Measurements from ENCODE around the gene NEGR1.

NEGR1 gene

DNA sequence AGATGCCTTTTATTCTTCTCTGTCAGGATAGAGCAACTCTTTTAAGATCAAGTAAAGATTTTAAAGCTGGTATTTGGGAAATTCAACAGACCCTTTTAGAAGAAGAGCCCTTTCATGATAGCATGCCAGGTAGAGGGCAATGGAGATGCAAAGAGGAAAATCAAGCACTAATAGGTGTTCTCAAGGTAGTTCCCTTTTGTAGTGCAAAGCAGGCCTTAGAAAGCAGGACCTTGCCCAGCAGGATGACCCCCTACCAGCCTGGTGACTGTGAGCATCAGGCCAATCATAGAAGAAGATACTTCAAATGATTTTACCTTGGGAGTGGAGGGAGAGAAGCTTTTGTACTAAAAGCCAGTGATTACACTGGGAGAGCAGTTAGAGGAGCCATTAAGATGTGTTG lies 820.1 kb downstream of the NEGR1 start:
- no peak for DNase-seq (ENCODE audit: low read depth)

DNA sequence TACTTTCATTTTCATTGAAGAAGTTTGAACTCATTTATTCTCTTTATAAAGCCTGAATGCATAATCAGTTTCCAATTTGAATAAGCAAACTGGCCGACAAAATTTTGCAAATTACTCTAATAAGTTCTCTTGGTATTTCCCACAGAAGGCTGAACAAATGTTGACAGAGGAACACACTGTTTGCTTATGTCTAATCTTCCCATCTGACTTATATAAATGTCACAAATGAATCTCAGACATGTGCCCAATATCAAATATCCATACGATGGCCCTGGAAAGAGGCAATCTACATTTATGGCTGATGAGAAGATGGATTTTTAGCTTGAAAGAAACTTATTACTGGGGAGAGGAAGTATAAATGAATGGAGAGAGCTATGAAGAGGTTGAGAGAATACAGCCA lies 820.9 kb downstream of the NEGR1 start:
- no peak for DNase-seq (ENCODE audit: low read depth)

DNA sequence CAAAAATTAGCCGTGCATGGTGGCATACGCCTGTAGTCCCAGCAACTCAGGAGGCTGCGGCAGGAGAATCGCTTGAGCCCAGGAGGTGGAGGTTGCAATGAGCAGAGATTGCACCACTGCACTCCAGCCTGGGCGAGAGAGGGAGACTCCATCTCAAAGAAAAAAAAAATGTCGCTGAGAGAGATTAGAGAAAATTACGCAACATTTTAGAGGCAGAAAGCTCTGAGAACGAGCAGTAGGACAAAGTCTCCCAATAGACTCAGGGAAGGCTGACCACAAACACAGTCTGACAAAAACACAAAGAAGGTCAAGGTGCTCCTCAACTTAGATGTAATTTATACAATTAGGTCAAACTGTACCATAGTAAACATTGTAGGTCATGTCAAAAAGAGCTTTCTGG lies 833.9 kb downstream of the NEGR1 start:
- no peak for DNase-seq (ENCODE audit: low read depth)

DNA sequence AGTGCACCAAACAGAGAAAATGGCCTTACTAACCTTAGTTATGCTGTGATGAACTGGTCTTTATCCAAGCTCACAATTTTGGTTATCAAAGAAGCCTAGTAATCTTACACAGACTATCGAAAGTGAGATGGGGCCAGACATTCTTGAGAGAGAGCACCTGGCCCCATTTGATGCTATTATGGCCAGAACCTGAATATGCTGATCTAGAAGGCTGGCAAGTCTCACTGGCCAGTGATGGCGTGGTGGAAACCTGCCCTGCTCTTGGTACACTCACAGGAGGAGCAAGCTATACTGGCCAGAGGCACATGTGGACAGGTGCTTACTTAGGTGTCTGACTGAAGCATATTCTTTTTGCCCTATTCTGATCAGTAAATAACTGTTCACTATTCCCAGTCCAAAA lies 843.7 kb downstream of the NEGR1 start:
- no peak for DNase-seq (ENCODE audit: low read depth)

DNA sequence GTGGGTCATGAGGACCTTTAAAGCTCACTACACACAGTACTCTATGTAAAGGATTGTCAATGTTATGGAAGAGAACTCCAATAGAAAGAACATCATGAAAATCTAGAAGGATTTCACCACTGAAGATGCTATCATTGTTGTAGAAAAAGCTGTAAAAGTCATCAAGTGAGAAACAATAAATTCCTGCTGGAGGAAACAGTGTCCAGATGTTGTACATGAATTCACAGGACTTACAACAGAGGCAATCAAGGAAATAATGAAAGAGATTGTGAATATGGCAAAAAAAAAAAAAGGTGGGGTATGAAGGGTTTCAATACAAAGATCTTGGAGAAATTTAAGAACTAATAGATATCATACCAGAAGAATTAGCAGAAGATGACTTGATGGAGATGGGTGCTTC lies 846.4 kb downstream of the NEGR1 start:
- no peak for DNase-seq (ENCODE audit: low read depth)

DNA sequence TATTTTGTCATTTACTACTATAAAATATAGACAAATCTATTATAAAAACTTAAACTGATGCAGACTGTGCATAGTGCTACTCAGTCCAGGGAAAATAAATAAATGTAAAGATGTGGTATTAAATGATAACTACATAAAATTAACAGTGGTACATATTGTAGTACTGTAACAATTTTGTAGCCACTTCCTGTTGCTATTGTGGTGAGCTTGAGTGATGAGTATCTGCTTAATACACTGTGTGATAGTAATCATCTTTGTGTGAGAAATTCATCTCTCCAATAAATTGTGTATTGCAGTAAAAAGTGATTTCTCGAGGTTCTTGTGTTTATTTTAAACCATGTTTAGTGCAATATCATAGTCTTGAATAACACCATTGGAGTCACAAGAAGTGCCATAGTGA lies 848.1 kb downstream of the NEGR1 start:
- no peak for DNase-seq (ENCODE audit: low read depth)

DNA sequence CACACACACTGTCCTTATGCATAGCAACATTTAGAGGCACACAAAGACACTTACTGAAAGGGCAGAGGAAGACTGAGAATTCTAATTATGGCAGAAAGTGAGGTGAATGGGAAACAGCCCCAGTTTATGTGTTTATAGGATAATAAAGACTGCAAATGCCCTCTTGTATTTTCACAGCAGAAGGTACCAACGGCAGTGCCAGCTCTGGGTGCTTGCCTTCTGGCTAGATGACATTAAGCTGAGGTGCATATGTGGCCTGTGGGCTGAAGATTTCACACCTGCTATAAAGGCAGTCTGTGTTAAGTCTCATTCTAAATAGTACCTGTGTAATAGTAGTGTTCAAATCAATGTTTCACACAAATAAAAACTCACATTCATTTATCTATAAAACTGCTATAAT lies 854.3 kb downstream of the NEGR1 start:
- no peak for DNase-seq (ENCODE audit: low read depth)

DNA sequence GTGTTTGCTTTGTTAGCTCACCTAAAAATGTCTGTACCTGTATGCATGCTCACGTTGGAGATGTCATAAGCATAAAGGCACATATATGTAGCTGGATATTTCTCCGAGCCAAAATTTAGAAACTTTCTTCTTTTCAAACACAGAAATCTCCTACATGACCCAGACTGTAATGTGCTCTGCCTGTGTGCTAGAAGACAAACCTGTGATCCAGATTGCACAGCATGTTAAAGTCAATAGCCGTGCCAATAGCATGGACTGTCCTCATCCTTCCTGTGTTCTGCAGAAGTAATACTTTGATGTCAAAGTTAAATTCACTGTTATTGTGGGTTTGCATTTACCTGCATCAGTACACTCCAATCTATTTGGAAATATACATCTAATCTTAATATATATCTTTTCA lies 855.3 kb downstream of the NEGR1 start:
- DNase-seq (ENCODE audit: low read depth), result no peak

DNA sequence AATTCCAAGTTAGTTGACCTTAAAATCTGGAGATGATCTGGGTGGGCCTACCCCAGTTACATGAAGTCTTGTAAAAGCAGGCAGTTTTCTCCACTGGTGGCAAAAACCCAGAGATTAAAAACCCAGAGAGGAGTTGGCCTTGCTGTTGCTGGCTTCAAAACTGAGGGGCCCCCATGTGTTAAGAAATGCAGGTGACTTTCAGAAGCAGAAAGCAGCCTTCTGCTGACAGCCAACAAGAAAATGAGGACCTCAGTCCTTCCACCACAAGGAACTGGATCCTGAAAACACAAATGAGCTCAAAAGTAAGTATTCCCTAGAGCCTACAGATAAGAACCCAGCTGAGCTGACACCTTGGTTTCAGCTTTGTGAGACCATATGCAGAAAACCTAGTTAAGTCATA lies 857.8 kb downstream of the NEGR1 start:
- no peak for DNase-seq (ENCODE audit: low read depth)

DNA sequence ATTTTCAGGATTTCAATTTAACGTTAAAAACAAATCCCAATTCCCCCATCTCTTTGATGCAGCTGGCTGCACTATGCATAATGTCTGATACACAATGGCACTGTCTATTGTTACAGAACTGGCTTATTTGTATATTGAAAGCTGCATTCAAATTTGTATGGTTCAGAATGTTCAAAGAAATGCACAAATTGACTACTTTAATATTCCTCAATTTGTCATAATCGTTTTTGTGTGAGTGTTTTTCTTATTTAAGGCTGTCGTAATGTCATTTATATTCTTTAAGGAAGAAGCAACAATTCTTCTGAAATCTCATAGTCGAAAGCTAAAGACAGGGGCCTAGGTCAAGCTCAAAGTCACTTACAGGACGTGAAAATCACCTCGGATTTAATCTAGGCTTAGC lies 860.1 kb downstream of the NEGR1 start:
- DNase-seq (ENCODE audit: low read depth), result no peak

DNA sequence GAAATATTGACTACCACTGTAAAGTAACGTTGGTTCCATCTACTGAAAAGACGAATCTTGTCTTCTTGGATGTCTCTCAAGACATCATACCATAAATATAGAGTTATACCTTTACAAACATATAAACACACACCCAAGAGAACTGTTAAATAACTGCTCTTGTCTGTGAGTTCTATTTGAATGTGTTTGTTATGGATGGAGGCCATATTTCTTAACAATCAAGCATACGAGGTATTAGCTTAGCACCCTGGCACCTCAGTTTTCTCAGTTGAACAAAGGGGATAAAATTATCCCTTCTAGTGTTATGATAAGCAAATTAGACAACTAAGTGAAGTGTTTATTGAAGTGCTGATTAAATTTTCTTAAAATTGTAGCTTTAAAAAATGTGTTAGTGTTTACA lies 864.9 kb downstream of the NEGR1 start:
- no peak for DNase-seq (ENCODE audit: low read depth)

DNA sequence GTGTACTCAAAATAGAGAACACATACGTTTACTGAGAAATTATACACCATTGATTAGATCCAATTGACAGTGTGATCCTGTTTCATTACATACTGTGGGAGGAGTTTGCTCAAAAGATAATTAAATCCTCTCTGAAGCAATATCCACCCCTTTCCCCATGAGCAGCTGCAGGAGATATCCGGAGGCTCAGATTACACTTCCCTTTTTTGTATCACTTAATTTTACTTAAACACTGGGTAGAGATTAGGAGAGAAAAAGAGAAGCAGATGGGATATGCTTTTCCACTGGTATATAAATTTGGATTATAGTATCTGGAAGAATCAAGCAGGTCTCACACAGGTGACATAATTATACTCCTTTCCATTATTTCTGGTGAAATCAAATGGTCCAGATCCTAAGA lies 868.2 kb downstream of the NEGR1 start:
- DNase-seq (ENCODE audit: low read depth), result peak; percentile 36

DNA sequence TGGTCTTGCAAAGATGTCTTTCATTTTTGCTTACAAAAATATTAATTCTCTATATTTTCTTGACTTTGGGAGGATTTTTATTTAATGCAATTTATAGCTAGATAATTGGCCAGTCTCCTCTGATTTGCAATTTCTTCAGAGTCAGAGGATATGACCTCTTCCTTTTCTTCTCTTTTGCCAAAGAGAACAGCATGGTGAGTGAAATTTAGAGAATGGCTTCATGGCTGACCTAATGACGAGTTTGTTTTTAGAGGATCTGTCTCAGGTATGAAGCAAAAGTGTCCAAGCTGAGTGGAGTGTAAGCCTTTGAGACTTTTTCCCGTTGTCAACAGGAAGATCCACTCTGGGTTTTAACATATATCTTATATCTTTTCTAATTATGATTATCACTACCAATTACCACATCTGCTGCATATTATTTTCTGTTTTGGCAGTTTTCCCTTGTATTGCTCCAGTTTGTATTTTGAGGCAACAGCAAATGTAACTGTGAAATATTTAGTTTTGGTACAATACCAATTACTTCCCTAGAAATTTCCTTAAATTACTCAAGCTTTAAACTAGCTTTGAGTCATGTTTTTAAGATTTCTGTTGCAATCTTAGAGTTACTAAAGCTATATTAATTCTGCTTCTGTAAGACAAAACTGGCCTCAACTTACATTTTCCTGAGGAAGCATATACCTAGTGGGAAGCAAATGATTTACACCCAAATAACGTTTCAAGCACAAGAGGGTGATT lies 868.7 kb downstream of the NEGR1 start:
- peak; percentile 81 for DNase-seq (ENCODE audit: low read depth)

DNA sequence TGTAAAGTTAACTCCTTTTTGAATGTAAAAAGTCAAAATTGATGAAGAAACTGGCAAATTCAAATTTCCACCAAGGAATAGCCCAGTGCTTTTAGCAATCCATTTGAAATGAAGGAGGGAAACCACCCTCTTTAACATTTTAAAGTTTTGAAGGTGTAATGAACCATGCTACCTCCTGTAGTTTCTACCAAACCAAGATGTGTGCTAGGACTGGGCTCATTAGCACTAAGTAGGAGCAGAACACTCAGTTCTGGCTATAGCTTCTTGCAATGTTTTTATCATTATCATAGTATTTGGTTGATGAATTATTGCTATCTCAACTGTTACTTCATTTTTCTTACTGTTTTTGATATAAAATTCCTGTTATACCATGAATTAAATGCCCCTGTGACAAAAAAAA lies 882.3 kb downstream of the NEGR1 start:
- no peak for DNase-seq (ENCODE audit: low read depth)

DNA sequence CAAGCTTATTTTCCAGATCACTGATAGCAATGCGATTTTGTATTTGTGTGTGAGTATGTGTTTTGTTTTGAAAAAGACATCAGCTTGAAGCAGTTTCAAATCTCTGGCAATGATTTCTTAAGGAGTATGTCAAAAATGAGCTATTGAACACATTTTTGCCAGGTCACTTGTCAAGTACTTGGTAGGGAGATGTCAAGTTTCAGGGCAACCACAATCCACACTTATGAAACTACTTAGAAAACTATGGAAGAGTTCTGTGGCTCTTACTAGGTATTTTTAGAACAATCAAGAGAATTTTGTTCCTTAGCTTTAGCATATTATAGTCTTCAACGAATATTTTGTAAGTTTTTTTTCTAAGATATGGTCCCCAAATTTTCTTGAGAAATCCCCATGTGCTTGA lies 882.7 kb downstream of the NEGR1 start:
- DNase-seq (ENCODE audit: low read depth), result peak; percentile 36

DNA sequence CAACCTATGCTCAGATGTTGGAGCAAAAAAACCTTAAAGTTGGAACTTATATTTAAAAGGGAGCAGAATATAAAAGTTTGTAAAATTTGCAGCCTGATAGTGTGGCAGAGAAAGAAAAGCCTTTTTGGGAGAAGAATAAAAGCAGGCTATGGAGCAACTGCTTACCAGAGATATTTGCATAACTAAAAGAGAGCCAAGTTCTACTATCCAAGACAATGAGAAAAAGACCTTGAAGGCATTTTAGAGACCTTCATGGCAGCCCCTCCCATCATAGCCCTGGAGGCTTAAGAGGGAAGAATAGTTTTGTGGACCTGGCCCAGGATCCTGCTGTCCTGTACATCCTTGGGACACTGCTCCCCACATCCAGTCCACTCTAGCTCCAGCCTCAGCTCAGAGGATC lies 889.0 kb downstream of the NEGR1 start:
- DNase-seq (ENCODE audit: low read depth), result no peak

DNA sequence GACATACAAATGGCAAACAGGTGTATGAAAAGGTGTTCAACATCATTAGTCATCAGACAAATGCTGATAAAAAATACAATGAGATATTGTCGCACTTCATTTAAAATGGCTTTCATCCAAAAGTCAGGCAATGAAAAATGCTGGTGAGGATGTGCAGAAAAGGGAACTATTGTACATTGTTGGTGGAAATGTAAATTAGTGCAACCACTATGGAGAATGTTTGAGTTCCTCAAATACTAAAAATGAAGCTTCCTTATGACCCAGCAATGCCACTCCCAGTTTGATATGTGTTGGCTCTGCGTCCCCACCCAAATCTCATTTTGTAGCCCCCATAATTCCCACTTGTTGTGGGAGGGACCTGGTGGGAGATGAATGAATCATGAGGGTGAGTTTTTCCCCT lies 891.8 kb downstream of the NEGR1 start:
- no peak for DNase-seq (ENCODE audit: low read depth)

DNA sequence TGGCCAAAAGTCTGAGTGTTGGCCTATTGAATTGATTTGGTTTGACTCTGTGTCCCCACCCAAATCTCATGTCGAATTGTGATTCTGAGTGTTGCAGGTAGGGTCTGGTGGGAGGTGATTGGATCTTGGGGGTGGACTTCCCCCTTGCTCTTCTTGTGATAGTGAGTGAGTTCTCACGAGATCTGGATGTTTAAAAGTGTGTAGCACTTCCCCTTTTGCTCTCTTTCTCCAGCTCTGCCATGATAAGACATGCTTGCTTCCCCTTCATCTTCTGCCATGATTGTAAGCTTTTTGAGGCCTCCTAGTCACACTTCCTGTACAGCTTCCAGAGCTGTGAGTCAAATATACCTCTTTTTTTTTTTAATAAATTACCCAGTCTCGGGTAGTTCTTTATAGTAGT lies 904.5 kb downstream of the NEGR1 start:
- no peak for DNase-seq (ENCODE audit: low read depth)

DNA sequence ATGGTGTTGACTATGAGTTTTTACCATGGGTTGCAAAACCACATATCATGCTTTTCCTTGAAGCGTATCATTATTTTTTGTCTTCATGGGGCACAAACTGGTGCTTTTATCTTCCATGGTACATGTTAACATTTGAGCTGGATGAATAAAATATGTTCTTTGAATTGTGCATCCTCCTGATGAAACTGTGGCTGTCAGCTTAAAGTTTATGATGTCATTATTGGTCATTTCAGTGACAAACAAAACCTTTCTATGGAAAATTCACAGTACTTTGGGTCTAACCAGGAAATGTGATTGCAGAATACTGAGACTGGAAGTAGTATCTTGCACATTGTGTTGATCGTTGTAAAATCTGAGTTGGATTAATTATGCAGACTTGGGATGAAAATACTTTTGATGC lies 909.8 kb downstream of the NEGR1 start:
- DNase-seq (ENCODE audit: low read depth), result no peak

DNA sequence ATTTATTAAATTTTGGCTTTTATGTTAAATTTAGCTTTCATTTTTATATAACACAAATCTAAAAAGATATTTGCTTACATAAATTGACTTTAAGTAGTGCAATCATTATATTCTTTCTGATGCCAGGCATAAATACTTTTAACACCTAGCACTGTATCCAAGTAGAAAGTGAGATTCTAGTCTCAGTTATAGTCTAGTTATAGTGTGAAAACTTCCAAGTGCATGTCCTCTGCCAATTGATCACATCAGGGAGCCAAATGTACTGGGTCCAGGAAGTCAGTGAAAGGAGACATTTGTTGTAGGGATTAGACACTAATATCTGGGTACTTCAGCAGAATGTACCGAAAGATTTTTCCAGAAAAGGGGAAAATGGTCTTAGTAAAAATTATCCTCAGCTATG lies 910.8 kb downstream of the NEGR1 start:
- DNase-seq (ENCODE audit: low read depth), result no peak

DNA sequence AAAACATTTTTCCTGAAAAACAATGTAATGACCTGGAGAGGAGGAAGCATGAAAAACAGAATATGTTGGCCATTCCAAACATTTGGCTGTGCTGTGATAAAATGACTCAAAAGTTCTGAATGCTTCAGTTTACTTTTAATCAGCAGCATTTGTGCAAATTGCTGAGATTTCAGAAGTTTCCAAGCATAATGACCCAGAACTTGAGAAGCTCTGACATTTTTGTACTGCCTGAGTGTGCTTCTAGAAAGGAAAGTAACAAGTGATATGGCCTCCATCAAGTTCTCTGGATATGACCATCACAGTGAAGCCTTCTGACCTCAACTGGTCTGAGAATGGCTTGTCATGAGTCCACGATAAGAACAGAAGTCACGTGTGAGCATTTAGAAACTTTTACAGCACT lies 918.1 kb downstream of the NEGR1 start:
- peak; percentile 58 for DNase-seq (ENCODE audit: low read depth)

DNA sequence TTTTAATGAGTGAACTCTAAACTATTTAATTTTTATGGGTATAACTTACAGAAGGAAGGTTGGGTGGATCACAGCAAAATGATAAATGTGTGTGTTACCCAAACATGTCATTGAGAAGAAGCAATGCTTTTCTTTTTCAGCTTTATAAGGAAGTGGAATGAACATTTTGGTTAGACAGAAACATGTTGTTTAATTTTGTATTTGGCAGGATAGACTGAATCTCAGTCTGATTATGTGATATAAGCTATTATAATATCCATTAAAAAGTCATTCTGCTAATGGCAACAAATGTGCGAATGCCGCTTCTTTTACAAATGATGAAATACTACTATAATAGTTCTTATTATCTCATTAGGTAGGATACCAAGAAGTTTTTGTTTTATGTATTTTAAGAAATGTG lies 919.6 kb downstream of the NEGR1 start:
- no peak for DNase-seq (ENCODE audit: low read depth)

DNA sequence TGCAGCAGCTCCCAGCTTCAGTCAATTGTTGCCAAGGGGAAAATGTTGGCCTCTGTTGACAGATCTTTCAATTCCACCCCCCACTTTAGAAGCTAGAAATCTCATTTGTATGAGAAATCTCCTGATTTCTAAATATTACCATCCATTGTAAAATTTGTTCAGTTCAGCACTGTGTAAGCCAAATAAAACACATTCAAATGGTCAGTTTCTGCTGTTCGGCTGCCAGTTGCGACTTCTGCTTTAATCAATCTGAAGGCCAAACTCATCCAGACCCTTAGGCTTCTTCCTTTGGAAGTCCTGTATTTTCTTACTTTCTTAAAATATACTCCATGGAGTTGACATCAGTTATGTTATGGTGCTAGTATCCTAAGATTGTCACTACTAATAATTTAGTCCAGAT lies 920.3 kb downstream of the NEGR1 start:
- DNase-seq (ENCODE audit: low read depth), result no peak

DNA sequence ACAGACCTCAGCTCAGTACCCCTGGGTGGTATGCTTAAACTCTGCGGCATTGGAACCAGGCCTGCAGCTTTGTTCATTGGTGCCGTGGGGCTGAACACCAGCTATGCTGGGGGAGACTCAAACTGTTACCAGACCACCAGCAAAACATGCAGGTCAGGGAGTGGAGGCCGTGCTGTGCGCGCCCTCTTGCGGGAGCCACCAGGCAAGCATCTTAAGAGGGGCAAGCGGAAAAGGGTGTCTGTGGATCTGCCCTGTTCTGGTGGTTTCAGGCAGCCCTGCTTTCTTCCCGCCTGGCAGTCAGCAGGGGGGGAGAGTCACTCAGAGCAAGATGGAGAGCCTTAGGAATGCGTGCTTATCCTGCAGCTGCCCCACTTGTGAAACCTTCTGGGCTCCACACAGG lies 924.6 kb downstream of the NEGR1 start:
- DNase-seq (ENCODE audit: low read depth), result no peak

DNA sequence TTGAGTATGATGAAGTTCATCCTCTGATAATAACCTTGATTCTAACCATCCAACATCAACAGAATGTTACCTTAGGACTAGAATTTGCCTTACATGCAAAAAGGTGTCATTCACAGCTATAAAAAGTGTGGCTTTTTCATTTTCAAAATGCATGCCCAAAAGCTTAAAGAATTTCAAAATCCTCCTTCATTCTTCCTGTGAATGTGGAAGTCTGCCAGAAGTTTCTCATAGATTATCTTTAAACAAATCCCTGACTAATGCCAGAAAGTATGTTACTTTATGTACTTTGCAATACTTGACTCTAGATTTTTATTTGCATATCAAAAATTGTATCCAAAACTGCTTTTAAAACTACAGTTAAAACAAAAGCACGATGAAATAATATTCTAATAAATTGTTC lies 930.9 kb downstream of the NEGR1 start:
- peak; percentile 83 for DNase-seq (ENCODE audit: low read depth)
